HG03565 (cell line): Measurements from ENCODE around the gene MINDY3.
"Not testable (repeated sequence)": the region's sequence is repeated elsewhere in the genome, so short reads cannot be mapped to it uniquely, and the experiment has no call there.

Experiments
- ATAC-seq: cut with Tn5 transposase; IDR thresholded peaks from one replicate; pipeline ENCODE4 v1.9.1; 2021; ENCODE audit warnings: mild to moderate bottlenecking, moderate library complexity; ENCODE audit not compliant: unreplicated experiment

Gene MINDY3

GRCh38 chr10:15781381-15781960 lies 78.8 kb downstream of the MINDY3 start:
- ATAC-seq: no peak

DNA sequence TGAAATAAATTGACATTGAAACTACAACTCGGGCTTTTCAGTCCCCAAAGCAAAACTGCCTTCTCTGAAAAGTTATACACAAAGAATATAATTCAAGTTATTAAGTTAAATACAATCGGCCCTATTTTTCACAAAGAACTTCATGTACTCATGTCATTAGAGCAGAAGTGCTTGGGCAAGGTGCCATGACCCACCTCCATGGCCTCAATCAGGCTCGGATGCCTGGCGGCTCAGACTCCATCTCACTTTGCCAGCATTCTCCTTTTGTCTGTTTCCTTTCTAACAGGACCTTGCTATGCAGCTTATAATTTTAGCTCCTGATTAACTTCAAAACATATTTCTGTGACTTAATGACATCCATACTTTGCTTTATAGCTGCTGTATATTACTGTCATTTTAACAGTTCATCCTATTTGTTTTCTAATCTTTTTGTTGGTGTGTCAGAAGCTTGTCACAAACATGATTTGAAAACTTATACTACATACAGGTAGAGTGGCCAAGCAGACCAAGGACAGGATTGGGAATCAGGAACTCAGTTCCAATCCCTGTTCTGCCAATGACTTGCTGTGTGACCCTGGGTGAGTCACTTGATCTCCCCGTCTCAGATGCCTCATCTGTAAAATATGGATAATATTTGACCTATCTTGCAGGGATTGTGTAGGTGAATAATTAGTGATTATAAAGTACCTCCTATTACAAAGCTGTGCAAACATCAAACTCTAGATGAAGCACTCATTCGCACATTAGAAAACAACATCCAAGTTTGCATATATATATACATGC lies 79.8 kb downstream of the MINDY3 start:
- ATAC-seq: no peak

GRCh38 chr10:15775513-15775912 lies 84.8 kb downstream of the MINDY3 start:
- ATAC-seq: no peak

DNA sequence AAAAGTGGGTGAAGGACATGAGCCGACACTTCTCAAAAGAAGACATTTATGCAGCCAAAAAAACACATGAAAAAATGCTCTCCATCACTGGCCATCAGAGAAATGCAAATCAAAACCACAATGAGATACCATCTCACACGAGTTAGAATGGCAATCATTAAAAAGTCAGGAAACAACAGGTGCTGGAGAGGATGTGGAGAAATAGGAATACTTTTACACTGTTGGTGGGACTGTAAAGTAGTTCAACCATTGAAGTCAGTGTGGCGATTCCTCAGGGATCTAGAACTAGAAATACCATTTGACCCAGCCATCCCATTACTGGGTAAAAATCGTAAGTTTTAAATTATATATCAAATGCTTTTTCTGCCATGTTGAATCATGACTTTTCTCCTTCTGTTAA lies 85.8 kb downstream of the MINDY3 start:
- ATAC-seq: not testable (repeated sequence)

GRCh38 chr10:15764892-15765454 lies 95.3 kb downstream of the MINDY3 start:
- no peak for ATAC-seq

DNA sequence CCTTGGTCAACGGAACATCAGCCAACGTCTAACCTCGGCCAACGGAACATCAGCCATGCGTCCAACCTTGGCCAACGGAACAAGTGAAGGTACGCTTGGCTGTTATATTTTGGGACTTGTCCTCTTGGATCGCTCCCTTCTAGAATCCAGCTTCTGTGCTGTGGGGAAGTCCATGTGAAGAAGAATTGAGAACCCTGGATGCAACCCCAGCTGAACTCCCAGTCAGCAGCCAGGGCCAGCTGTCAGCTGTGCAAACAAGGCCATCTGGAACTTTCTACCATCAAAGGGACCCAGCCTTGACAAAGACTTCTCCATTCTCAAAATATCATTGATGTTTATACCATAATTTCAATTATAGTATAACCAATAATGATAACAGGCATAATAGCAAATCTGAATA lies 97.3 kb downstream of the MINDY3 start:
- ATAC-seq: no peak

DNA sequence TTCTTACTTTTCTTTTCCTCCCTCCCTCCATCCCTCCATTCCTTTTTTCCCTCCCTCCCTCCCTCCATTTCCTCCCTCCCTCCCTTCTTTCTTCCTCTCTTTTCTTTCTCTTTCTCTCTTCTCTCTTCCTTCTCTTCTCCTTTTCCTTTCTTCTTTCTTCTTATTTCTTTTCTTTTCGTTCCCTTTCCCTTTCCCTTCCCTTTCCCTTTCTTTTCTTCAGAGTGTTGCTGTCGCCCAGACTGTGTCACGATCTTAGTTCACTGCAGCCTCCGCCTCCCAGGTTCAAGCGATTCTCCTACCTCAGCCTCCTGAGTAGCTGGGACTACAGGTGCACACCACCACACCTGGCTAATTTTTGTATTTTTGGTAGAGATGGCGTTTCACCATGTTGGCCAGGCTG lies 98.1 kb downstream of the MINDY3 start:
- ATAC-seq: not testable (repeated sequence)

DNA sequence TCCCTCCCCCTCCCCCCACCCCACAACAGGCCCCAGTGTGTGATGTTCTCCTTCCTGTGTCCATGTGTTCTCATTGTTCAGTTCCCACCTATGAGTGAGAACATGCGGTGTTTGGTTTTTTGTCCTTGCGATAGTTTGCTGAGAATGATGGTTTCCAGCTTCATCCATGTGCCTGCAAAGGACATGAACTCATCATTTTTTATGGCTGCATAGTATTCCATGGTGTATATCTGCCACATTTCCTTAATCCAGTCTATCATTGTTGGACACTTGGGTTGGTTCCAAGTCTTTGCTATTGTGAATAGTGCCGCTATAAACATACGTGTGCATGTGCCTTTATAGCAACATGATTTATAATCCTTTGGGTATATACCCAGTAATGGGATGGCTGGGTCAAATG lies 99.1 kb downstream of the MINDY3 start:
- not testable (repeated sequence) for ATAC-seq

DNA sequence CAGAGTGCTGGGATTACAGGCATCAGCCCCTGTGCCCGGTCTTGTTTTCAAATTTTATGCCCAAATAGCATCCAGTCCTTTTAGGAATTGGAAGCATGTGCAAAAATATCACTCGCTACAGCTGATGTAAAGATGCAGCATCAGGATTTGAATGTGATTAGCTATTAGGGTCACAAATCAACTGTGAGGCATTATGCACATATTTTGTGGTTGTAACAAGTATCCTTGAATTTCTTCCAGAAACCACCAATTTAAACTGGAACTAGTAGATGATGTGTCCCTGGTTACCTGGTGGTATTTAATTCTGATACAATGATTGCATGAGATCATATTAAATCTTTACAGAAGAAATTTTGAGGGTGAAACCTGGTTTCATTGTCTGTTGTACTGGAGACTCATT lies 99.6 kb downstream of the MINDY3 start:
- no peak for ATAC-seq

GRCh38 chr10:15759265-15759664 lies 101.0 kb downstream of the MINDY3 start:
- ATAC-seq: no peak

DNA sequence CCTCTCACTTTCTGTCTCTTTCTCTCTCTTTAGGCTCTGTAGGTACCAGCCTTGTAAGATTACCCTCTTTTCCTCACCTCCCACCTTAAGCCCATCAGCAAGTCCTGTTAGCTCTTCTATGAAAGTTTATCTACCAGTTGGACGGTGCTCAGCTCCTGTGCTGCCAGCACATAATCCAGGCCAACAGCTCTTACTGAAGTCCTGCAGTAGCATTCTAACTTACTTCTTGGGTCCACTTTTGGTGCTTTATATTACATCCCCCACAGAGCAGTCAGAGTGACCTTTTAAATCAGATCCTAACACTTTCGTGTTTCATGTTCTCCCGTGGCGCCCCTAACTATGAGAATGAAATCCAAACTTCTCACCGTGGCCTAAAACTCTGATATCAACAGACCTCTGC lies 101.7 kb downstream of the MINDY3 start:
- no peak for ATAC-seq

GRCh38 chr10:15754937-15755336 lies 105.4 kb downstream of the MINDY3 start:
- ATAC-seq: no peak

- no peak for ATAC-seq
Measured at GRCh38 chr10:15751046-15751445, 109.3 kb downstream of the MINDY3 start.

GRCh38 chr10:15748126-15748525 lies 112.2 kb downstream of the MINDY3 start:
- no peak for ATAC-seq

GRCh38 chr10:15747632-15748031 lies 112.7 kb downstream of the MINDY3 start:
- ATAC-seq: no peak

GRCh38 chr10:15745751-15746150 lies 114.6 kb downstream of the MINDY3 start:
- no peak for ATAC-seq

GRCh38 chr10:15744217-15744865 lies 116.0 kb downstream of the MINDY3 start:
- peak; percentile 51 for ATAC-seq

DNA sequence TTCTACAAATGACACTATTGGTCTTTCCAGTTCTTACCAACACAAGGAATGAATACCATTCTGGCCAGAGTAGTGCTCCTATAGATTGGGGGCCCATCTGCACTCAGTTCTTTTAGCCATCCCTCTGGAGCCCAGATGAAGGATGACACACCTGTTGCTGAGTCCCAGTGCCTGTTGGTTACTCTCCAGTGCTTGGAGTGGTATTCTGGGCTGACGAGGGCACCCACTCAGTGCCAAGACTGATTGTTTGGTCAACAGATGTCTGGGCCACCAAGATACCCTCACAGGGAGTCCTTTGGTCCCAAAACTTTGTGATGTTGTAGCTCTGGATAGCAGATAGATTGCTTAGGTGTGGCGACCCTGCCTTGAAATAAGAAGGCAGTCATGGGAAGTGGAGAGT lies 116.9 kb downstream of the MINDY3 start:
- ATAC-seq: no peak

GRCh38 chr10:15742836-15743235 lies 117.5 kb downstream of the MINDY3 start:
- ATAC-seq: no peak

- no peak for ATAC-seq
Measured at GRCh38 chr10:15742102-15742501, 118.2 kb downstream of the MINDY3 start.

DNA sequence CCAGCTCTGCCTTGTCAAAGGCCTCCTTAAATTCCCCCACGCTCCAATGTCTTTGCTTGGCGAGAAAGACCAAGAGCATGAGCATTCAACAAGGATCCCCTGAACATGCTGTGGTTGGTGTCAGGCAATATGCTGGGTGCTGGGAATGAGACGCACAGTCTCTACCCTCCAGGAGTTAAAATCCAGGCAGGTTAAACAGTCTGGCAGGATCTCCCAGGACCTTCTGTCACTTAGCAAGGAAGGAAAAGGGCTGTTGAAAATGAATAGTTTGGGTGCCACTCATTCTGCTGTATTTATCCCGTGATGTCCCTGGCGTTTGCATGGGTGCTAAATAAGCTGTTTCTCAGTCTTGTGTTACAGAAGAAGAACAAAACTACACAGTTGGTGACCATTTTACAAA lies 118.7 kb downstream of the MINDY3 start:
- ATAC-seq: no peak

DNA sequence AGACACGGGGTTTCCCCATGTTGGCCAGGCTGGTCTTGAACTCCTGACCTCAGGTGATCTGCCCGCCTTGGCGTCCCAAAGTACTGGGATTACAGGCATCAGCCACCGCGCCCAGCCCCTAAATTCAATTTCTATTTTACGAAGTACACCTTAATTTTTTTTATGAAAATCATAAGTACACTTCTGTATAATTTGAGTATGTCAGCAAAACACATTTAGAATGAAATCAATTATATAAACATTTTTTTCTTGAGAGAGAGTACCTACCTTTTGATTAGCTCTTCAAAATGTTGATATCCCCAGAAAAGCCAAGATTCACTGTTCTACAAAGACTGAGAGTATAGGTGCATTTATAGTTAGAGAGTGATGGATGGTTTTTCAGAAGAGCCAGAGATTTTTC lies 120.0 kb downstream of the MINDY3 start:
- no peak for ATAC-seq
